Measurements from ENCODE around the gene ZNF407. TPM values are rescaled to one million over a fixed set of nuclear protein-coding genes. Genes with fewer than 3 reads are reported as not detected.

The ZNF407 gene
- total RNA-seq, 1 experiment from 2014 or later: 5.3 TPM

DNA sequence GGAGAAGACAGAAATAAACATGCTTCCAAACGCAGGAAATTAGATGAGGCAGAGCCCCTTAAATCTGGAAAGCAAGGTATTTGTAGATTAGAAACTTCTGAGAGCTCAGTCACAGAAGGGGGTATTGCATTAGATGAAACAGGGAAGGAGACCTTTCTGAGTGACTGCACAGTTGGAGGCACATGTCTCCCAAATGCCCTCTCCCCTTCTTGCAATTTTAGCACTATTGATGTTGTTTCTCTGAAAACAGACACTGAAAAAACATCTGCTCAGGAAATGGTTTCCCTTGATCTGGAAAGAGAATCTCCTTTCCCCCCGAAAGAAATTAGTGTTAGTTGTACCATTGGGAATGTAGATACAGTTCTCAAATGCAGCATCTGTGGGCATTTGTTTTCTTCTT, 33.5 kb downstream of the ZNF407 start:
- DNase-seq (ENCODE audit: low read depth): no peak

DNA sequence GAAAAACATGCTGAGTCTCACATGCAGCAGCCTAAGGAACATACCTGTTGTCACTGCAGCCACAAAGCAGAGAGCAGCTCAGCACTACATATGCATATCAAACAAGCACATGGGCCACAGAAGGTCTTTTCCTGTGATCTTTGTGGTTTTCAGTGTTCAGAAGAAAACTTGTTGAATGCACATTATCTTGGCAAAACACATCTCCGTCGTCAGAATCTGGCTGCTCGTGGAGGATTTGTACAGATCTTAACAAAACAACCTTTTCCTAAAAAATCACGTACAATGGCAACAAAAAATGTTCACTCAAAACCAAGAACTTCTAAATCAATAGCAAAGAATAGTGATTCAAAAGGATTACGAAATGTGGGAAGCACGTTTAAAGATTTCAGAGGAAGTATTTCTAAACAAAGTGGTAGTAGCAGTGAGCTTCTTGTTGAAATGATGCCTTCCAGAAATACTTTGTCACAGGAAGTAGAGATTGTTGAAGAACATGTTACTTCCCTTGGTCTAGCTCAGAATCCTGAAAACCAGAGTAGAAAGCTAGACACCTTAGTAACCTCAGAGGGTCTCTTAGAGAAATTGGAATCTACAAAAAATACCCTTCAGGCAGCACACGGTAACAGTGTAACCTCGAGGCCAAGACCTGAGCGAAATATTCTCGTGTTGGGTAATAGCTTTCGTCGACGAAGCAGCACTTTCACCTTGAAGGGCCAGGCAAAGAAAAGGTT, 34.1 kb downstream of the ZNF407 start:
- no peak for DNase-seq (ENCODE audit: low read depth)

DNA sequence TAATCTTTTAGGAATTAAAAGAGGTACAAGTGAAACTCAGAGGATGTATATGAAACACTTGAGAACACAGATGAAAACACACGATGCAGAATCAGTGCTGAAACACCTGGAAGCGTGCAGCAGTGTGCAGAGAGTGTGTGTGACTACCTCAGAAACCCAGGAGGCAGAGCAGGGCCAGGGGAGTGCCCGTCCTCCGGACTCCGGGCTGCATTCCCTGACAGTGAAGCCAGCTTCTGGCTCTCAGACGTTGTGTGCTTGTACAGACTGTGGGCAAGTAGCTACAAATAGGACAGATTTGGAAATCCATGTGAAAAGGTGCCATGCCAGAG, 34.6 kb downstream of the ZNF407 start:
- DNase-seq (ENCODE audit: low read depth): no peak

DNA sequence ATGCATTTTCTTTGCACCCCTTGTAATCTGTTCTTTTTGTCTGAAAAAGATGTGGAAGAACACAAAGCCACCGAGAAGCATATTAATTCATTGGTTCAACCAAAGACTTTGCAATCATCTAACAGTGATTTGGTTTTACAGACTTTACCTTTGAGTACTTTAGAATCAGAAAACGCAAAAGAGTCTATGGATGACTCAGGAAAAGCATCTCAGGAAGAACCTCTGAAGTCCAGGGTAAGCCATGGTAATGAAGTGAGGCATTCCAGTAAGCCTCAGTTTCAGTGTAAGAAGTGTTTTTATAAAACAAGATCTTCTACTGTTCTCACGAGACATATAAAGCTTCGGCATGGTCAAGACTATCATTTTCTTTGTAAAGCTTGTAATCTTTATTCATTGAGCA, 35.2 kb downstream of the ZNF407 start:
- no peak for DNase-seq (ENCODE audit: low read depth)

DNA sequence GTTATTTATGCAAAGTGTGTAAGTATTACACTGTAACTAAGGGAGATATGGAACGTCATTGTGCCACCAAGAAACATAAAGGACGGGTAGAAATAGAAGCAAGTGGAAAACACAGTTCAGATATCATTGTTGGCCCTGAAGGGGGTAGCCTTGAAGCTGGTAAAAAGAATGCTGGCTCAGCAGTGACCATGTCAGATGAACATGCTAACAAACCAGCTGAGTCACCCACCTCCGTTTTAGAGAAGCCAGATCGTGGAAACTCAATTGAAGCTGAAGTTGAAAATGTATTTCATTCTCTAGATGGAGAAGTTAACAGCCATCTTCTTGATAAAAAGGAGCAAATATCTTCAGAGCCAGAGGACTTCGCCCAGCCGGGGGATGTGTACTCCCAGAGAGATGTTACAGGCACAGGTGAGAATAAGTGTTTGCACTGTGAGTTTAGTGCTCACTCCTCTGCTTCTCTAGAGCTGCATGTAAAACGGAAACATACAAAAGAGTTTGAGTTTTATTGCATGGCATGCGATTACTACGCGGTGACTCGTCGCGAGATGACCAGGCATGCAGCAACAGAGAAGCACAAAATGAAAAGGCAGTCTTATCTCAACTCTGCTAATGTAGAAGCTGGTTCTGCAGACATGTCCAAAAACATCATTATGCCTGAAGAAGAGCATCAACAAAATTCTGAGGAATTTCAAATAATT, 36.1 kb downstream of the ZNF407 start:
- DNase-seq (ENCODE audit: low read depth): no peak

DNA sequence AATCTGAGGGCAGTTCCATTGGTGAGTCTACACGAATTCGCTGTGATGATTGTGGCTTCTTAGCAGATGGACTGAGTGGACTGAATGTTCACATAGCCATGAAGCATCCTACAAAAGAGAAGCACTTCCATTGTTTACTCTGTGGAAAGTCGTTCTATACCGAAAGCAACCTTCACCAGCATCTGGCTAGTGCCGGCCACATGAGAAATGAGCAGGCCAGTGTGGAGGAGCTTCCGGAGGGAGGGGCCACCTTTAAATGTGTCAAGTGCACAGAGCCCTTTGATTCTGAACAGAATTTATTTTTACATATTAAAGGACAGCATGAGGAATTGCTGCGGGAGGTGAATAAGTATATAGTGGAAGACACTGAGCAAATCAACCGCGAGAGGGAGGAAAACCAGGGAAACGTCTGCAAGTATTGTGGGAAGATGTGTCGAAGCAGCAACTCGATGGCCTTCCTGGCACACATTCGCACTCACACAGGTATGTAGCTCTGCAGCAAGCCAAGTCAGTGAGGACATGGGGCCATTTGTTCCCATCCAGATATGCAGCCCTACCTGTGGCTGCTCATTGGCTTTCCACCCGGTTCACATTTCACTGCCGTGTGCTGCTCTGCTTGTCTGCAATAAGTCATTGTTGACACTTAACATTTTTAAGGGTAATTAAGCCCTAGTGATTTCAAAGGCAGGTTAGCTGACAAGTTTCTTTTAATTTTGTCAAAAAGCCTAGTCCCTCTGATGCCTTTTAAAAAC, 37.7 kb downstream of the ZNF407 start:
- no peak for DNase-seq (ENCODE audit: low read depth)

DNA sequence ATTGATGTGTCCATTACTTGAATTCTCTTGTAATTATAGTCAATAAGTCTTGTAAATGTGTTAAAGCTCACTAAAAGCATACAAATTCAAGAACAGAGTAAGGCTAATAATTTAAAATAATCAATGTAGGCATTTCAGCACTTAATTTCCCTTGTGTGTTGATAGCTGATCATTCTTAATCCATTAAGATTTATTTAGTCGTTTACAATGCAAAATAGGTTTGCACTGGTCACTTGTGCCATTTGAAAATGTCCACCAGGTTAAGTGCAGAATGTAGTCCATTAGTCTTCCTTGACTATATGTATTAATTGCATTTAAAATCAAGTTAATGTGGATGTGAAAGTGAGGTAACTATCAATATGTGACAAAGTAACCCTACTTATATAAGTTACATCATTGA, 39.4 kb downstream of the ZNF407 start:
- no peak for DNase-seq (ENCODE audit: low read depth)

DNA sequence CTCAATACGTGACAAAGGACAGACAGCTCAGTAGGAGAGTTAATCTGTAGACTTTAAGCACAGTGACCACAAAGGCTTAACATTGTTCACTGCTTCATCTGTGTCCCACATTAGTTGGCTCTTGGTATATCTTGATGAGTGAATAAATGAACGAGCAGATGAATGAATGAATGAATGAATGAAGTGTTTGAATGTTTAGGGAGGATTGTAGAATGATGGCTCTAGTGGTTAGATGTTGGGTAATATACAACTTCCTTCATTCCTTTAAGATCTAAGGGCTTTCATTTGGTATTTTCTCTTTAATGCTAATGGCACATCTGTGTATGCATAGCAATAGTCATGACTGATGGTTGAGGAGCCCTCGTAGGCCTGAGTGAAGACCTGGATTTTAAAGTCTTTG, 40.5 kb downstream of the ZNF407 start:
- no peak for DNase-seq (ENCODE audit: low read depth)

DNA sequence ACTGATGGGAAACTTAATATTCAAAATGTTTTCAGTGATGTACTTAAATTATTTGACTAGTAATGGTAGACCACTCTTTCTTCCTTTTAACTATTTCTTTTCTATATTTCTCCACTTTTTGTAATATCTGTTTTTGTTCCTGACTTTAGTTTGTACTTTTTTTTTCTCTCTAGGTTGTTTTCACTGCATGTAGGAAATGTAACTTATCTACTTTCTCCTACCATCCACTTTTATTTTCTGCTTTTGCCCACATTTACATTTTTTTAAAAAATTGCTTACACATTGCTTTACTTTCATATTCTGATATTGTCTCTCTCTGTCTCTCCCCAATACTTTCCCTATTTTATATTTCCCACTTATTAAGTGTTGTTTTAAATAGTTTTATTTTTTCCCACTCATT, 47.0 kb downstream of the ZNF407 start:
- DNase-seq (ENCODE audit: low read depth): no peak

DNA sequence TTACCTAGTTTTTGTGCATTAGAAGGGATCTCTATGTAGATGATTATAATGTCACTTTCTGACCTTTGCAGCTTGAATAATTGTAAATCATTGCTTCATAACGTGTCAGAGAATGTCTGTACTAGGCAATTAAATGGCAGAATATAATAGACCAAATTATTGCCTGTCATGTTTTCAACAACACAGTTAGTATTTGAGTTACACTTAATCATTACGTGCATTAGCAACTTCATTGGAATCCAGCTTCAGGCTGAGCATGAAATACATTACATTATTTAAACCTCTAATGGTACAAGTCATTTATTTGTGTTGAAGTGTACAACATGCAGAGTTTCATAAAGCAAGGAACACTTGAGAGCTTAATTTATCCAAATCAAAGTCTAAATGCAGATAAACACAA, 48.0 kb downstream of the ZNF407 start:
- no peak for DNase-seq (ENCODE audit: low read depth)

DNA sequence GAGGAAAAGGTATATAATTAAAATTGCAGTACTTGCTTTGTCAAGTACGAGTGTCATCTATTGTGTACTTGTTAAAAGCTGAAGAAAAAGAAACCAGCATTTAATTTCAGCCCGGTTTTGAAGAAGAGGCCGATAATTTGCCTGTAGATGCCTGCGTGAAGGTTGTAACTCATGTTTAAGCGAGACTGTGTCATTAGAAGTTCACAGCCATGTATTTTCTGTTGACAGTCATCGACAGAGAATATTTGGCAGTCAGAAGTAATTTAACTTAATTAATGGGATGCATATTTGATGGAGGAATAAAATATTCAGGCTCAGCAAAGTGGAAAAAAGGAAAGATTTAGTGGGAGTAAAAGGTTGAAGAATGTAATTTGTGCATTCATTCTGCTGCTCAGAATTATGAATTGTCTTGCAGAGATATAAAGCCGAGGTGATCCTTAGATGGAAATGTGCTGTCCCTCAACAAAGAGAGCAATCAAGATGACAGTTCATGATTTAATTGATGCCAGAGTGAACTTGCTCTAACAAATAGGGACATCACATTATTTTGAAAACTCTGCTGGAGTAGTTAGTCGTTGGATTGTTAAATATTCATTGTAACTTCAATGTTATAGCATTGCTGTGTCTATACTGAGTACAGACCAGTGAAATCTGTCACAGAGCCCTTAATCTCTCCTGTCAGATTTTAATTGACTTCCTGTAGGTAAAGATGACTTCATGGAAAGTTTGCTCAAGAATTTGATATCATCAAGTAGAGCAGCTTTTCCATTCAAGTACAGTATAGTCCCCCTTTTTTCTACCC, 53.9 kb downstream of the ZNF407 start:
- no peak for DNase-seq (ENCODE audit: low read depth)

DNA sequence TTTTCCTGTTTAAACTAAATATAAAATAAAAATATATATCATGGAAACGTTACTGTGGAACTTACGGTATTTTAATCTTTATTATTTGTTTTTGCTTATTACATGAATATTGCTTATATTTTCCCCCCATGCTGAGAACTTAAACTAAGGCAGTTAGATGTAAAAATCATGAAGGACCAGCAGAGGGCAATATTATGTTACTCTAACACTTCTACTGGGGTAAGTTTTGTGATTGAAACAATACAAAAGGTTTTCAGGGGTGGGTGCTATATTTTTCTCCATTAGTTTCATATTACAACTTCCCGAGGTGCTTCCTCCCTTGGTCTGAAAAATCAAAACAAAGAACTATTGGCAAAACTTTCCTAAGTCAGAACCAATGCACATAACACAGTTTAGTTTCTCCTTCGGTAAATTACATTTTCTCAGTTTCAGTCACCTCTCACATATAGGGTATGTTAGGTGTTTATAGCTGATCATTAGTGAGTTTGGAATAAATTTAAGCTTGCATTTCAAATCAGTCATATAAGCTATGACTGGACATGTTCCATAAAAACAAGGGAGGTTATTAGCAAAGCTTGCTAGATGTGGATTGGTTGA, 54.8 kb downstream of the ZNF407 start:
- DNase-seq (ENCODE audit: low read depth): peak; percentile 31

DNA sequence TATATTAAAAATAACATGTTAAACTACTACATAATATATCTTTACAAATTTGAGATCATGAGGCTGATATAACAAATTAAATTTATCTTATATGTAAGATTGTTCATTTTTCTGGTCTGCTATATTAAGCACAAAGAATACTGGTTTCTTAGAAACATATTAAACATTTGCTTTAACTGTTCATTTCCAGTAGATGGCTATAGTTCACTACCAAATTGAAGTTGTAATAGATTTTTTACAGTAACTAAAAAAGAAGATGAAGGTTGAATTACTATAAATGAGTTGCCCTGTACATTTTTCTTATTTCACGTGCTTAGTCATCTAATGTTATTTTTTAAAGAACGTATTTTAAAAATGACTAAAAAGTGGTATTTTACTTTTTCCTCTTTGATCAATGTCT, 57.0 kb downstream of the ZNF407 start:
- peak; percentile 16 for DNase-seq (ENCODE audit: low read depth)

DNA sequence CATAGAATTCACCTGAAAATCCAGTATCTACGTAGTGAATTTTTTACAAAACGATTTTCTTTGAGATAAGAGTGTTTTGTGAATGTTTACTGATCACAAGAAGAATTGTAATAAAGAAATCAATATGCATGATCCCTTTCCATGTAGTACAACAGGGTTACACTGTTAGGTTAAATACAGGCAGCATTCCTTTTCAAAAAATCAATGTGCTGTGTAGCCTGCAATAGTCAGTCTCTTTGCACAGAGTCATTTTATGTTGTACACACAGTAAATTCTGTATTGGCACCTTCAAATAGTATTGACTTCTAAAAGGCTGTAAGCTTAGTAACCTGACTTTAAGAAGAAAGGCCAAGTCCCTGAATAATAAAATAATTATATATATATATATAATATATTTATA, 63.3 kb downstream of the ZNF407 start:
- no peak for DNase-seq (ENCODE audit: low read depth)

DNA sequence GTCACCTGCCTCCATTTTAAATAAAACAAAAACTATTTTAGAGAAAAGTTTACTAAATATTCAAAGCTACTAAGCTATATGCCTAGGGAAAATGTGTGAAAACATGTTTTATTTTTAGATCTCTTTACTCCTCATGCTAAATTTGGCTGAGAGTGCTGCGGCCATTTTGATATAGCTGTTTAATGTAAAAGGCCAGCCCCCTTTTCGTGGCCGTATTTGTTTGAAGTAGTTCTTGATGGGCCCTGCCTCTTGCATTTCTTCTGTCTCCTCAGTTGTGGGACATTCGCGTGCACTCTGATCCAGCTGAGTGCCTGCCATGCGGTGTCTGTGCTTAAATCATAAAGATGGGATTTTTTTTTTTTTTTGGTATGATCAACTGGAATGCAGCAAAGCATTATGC, 64.0 kb downstream of the ZNF407 start:
- DNase-seq (ENCODE audit: low read depth): no peak

DNA sequence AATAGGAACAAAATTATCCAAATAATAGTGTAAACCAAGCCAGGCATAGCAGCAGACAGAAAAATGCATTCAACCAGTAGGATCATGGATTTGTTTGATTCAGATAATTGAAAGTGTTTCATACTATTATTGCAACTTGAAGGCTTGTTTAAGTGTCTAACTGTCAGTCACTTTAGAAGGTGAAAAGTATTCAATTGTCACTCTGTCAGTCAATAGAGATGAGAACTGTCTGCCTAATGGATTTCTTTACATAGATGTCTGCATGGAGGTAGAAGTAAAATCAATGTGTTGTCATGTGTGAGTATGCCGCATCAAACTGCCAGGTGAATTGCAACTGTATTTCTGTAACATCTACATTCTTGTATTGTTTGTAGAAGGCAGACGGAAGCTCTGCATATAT, 65.0 kb downstream of the ZNF407 start:
- no peak for DNase-seq (ENCODE audit: low read depth)

DNA sequence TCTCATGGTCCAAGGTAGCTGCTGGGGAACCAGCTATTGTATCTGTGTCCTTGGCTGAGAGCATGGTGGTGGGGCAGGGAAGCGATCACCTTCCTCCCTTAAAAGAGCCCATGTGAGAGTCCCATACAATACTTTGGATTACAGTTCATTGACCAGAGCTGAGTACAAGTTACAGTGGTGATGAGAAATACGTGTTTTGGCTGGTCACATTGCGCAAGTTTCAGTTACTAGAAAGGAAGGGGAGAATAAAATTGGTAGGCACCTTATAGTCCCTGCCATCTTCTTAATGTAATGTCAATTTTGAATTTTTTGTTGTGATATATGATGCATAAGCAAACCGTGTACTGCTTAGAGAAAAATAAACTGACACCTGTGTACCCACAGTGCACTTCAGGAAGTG, 67.7 kb downstream of the ZNF407 start:
- DNase-seq (ENCODE audit: low read depth): no peak

DNA sequence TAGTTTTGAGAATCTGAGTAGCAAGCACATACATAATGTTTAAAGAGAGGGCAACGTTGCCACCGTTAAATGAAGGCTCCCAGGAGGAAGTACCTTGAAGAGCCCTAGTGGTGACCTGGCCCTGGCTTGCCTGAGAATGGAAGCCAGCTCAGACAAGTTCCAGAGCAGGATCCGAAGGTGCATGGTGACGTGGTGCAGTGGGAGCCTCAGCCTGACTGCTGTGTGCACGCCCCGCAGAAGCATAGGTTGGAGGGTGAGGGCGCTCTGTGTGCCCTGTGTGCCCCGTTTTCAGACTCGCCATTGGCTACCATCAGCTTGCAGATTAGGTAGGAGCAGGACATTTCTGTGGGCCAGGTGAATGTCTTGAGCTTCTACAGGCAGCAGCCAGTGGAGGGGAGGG, 68.2 kb downstream of the ZNF407 start:
- no peak for DNase-seq (ENCODE audit: low read depth)

DNA sequence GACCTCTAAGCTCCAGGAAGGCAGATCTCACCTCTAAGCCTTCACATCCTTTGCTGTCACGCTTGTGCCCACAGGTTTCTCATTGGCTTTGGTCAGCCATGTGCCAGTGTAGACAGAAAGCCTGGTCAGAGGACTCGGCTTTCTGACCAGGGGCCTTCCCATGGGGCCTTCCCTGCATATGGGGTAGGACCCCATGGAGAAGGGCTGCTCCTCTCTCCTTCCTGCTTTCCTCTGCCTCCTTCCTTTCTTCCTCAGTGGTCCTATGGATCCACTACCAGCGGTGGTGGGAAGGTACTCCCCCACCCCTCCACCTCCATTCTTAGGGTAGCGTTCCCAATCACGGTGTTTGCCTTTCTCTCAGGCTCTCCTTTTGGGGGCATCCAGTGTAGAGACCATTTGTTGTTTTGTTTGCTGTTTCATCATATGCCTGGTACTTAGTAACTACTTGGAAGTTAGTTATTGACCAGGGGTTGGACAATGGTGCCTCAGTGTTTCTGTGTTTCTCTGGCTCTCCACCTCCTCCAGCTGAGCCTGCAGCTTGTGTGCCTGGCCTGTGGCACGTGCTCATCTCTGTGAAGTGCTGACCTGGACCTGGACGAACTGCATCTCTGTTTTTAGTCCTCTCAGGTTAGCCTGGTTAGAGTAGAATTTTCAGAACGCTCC, 71.6 kb downstream of the ZNF407 start:
- DNase-seq (ENCODE audit: low read depth): no peak

DNA sequence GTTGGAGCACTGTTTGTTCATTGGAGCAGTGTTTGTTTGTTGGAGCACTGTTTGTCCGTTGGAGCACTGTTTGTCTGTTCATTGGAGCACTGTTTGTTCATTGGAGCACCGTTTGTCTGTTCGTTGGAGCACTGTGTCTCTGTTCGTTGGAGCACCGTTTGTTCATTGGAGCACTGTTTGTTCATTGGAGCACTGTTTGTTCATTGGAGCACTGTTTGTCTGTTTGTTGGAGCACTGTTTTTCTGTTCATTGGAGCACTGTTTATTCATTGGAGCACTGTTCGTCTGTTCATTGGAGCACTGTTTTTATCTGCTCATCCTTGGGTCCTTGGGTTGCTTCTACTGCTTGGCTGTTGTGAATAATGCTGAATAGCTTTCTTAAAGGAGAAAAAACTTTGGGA, 74.7 kb downstream of the ZNF407 start:
- no peak for DNase-seq (ENCODE audit: low read depth)

DNA sequence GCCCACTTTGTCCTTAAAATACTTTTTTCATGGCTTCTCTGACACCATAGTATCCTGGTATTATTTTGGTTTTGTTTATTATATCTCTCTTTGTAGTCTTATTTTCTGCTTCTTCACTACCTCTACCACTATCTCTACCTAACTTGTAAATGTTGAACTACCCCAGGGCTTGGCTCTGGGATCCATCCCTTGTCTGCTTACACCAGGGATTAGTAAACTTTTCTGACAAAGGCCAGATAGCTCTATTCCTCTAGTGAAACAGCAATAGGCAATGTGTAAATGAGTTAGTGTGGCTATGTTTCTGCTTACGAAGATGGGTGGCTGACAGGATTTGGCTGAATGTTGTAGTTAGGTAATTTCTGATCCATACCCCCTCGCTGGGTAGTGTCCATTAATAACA, 76.8 kb downstream of the ZNF407 start:
- no peak for DNase-seq (ENCODE audit: low read depth)
